Measurements from ENCODE around the gene SMARCA2. TPM values are rescaled to one million over a fixed set of nuclear protein-coding genes. Genes with fewer than 3 reads are reported as not detected.

Gene SMARCA2
- polyA plus RNA-seq, 2 of the 4 experiments (the other 2 are of a cell fraction) = 28.7 to 33.0 TPM

DNA sequence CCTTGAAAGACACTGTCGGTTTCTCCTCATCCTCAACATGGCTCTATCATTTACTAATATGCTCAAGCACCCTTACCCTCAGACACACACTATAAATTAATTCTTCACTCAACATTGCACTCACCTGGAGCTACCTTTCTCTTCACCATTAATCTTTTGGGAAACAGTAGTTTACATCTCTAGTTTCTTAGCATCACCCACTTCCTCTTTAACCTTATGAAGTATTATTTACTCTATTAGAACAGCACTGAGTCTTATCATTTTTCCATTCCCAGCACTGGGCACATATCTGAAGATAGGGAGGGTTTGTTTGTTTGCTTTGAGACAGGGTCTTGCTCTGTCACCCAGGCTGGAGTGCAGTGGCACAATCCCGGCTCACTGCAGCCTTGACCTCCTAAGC is 213.5 kb downstream of the SMARCA2 start (continued):
- no peak for TF ChIP-seq MYC (IDR thresholded peaks at IDR 0.05; ENCODE audit: borderline replicate concordance, low read length)

DNA sequence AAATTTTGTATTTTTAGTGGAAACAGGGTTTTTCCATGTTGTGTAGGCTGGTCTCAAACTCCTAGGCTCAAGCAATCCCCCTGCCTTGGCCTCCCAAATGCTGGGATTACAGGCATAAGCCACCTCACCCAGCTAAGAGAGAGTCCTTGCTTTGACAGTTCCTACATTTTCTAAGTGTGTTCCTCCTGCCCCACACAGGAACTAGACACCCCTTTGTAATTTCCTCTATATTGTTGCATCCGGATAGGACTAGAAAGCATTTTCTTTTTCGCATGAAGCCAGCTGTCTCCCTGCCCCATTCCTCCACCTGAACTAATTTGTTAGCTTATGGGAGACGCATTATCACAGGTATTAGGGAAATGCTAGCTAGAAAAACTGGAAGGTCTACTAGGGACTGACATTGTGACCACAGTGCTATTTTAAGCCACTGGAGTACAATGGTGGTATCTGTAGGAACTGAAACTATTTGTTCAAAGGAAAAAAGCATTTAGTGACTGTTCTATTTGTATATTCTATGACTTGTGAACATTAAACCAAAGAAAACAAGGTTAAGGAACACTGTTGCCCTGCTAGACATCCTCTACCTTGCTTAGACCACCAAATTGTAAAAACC is 214.1 kb downstream of the SMARCA2 start:
- no peak for TF ChIP-seq CBX8 (IDR thresholded peaks at IDR 0.05)
- TF ChIP-seq ZNF302 (CRISPR knock-in tag; IDR thresholded peaks at IDR 0.05) = no peak
- no peak for TF ChIP-seq POLR2AphosphoS2 (conservative IDR thresholded peaks at IDR 0.05; ENCODE audit: low read length)
- TF ChIP-seq MAZ (IDR thresholded peaks at IDR 0.05; ENCODE audit: borderline replicate concordance, low read depth, low read length) = no peak
- TF ChIP-seq SREBF2 (IDR thresholded peaks at IDR 0.05) = no peak
- TF ChIP-seq ZSCAN20 (CRISPR knock-in tag; IDR thresholded peaks at IDR 0.05) = no peak
- TF ChIP-seq JUNB (IDR thresholded peaks at IDR 0.05) = no peak
- TF ChIP-seq KDM1A (IDR thresholded peaks at IDR 0.05; ENCODE audit: low read depth) = no peak
- TF ChIP-seq FOXS1 (CRISPR knock-in tag; IDR thresholded peaks at IDR 0.05) = no peak
- no peak for TF ChIP-seq MYC (IDR thresholded peaks at IDR 0.05; ENCODE audit: borderline replicate concordance, low read length)
- no peak for TF ChIP-seq GATA3 (IDR thresholded peaks at IDR 0.05; ENCODE audit: borderline replicate concordance)
- TF ChIP-seq, protein P1, sequence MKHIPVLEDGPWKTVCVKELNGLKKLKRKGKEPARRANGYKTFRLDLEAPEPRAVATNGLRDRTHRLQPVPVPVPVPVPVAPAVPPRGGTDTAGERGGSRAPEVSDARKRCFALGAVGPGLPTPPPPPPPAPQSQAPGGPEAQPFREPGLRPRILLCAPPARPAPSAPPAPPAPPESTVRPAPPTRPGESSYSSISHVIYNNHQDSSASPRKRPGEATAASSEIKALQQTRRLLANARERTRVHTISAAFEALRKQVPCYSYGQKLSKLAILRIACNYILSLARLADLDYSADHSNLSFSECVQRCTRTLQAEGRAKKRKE (CRISPR knock-in tag; IDR thresholded peaks at IDR 0.05; ENCODE audit: low read depth) = no peak
- no peak for TF ChIP-seq RAD21 (conservative IDR thresholded peaks at IDR 0.05 in 1 of 2, IDR thresholded peaks at IDR 0.05 in 1 of 2)
- H3K4me3 ChIP-seq = no peak overlapping the region
- H3K4me2 ChIP-seq = no peak overlapping the region
- 90% methylated on average over 3 of the region's 3 CpGs for WGBS (ENCODE audit: missing lambda C conversion rate)
- H3K4me1 ChIP-seq = no peaks in the 10 kb centered on the region; the same call in 2 of the 3 replicates
- no peak for DNase-seq (ENCODE audit: low read depth in 1 of 2, low spot score in 1 of 2)
- ATAC-seq = no peak
- POLR2A ChIA-PET = no interaction called here
- no peaks in the 10 kb centered on the region for H3K9me3 ChIP-seq
- CTCF ChIA-PET = interaction anchor here (0.9 to 1.1 kb wide), 2 partner anchors 12 to 17 kb away, joined by 3 read pairs; no protein-coding TSS in a partner anchor
- H3K27ac ChIP-seq = no peak overlapping the region
- no peak for FAIRE-seq

DNA sequence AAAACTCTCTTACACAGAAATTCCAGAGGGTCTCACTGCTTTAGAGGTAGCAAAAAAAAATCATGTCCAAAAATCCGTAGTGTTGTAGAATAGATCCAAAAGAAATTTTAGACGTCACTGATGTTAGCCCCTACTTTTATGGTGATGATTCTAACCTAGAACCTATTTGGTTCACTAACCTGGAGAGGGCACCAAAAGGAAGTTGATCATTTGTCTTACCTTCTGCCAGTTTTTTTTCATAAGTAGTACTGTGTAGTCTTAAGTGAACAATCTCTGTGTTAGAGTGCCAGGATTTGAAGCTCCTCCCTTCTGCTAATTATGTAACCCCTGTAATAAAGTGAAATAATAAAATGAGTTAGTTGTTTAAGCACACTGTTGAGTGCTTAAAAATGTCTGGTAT is 215.2 kb downstream of the SMARCA2 start:
- 51% methylated on average over 2 of the region's 2 CpGs for WGBS (ENCODE audit: missing lambda C conversion rate)
- POLR2A ChIA-PET = no interaction called here
- Histone ChIP-seq H3K4me3 (no peak overlapping the region), H3K4me1 (no peaks in the 10 kb centered on the region; the same call in 2 of the 3 replicates), H3K4me2 (no peak overlapping the region), H3K9me3 (no peaks in the 10 kb centered on the region), H3K27ac (no peak overlapping the region)
- TF ChIP-seq ZSCAN20 (CRISPR knock-in tag; IDR thresholded peaks at IDR 0.05) = no peak
- 0 out of 3 replicates have a peak, but pooled peaks have one; percentile 9 for TF ChIP-seq SMC3 (IDR thresholded peaks at IDR 0.05)
- TF ChIP-seq RAD21 (conservative IDR thresholded peaks at IDR 0.05 in 1 of 2, IDR thresholded peaks at IDR 0.05 in 1 of 2) = peak in 1 of 2 experiments; percentile 14; a peak in 1 of 5 replicates
- CTCF ChIA-PET = interaction anchor here (1.0 to 1.5 kb wide), 5 partner anchors 11 to 498 kb away, joined by 3 to 5 read pairs (median 3); no protein-coding TSS in a partner anchor
- ATAC-seq (no peak), DNase-seq (ENCODE audit: low read depth in 1 of 2, low spot score in 1 of 2) (no peak), FAIRE-seq (no peak)

DNA sequence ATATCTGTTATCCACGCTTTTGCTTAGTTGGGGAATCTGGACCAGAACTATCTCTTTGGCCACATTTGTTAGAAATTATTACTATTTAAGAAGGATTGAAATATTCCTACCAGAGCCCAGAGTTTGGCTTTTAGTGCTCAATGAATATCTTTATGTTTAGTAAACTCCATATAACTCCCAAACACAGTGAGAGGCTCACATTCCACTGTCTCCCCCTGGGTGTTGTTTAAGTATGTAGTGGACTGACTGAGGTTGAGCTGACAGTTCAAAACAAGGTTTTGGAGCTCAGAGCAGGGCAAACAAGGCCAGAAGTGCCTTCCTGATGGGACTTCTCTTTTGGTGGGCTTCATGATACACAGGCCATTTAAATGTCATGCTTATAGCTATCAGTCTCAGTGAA is 216.0 kb downstream of the SMARCA2 start:
- Histone ChIP-seq H3K4me2 (no peak overlapping the region), H3K4me3 (no peak overlapping the region), H3K4me1 (no peaks in the 10 kb centered on the region; the same call in 2 of the 3 replicates), H3K9me3 (no peaks in the 10 kb centered on the region), H3K27ac (no peak overlapping the region)
- TF ChIP-seq JUNB (IDR thresholded peaks at IDR 0.05) (no peak), TP53 (CRISPR knock-in tag; IDR thresholded peaks at IDR 0.05) (no peak), ESRRA (IDR thresholded peaks at IDR 0.05; ENCODE audit: borderline replicate concordance, low read length) (no peak), FOXS1 (CRISPR knock-in tag; IDR thresholded peaks at IDR 0.05) (no peak), POLR2A (IDR thresholded peaks at IDR 0.05; ENCODE audit: low read length) (no peak), SREBF2 (IDR thresholded peaks at IDR 0.05) (no peak), FOSL2 (IDR thresholded peaks at IDR 0.05) (no peak), FOSL2 (CRISPR knock-in tag; IDR thresholded peaks at IDR 0.05) (no peak), RFX5 (IDR thresholded peaks at IDR 0.05) (no peak), HOXB13 (CRISPR knock-in tag; IDR thresholded peaks at IDR 0.05; ENCODE audit: low read depth) (no peak), NR3C1 (IDR thresholded peaks at IDR 0.05) (no peak), NPAS2 (CRISPR knock-in tag; IDR thresholded peaks at IDR 0.05; ENCODE audit: borderline replicate concordance) (no peak), CBX2 (IDR thresholded peaks at IDR 0.05; ENCODE audit: borderline replicate concordance, low read depth) (no peak), HOXA7 (CRISPR knock-in tag; IDR thresholded peaks at IDR 0.05) (no peak), FOSB (CRISPR knock-in tag; IDR thresholded peaks at IDR 0.05) (no peak), HOXB5 (CRISPR knock-in tag; IDR thresholded peaks at IDR 0.05) (no peak), ZSCAN20 (CRISPR knock-in tag; IDR thresholded peaks at IDR 0.05) (no peak)
- TF ChIP-seq, protein P1 (CRISPR knock-in tag; IDR thresholded peaks at IDR 0.05; ENCODE audit: low read depth) = no peak
- TF ChIP-seq, protein P2, sequence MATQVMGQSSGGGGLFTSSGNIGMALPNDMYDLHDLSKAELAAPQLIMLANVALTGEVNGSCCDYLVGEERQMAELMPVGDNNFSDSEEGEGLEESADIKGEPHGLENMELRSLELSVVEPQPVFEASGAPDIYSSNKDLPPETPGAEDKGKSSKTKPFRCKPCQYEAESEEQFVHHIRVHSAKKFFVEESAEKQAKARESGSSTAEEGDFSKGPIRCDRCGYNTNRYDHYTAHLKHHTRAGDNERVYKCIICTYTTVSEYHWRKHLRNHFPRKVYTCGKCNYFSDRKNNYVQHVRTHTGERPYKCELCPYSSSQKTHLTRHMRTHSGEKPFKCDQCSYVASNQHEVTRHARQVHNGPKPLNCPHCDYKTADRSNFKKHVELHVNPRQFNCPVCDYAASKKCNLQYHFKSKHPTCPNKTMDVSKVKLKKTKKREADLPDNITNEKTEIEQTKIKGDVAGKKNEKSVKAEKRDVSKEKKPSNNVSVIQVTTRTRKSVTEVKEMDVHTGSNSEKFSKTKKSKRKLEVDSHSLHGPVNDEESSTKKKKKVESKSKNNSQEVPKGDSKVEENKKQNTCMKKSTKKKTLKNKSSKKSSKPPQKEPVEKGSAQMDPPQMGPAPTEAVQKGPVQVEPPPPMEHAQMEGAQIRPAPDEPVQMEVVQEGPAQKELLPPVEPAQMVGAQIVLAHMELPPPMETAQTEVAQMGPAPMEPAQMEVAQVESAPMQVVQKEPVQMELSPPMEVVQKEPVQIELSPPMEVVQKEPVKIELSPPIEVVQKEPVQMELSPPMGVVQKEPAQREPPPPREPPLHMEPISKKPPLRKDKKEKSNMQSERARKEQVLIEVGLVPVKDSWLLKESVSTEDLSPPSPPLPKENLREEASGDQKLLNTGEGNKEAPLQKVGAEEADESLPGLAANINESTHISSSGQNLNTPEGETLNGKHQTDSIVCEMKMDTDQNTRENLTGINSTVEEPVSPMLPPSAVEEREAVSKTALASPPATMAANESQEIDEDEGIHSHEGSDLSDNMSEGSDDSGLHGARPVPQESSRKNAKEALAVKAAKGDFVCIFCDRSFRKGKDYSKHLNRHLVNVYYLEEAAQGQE (IDR thresholded peaks at IDR 0.05) = no peak
- WGBS (ENCODE audit: missing lambda C conversion rate) = 80% methylated on average over 1 of the region's 1 CpG
- ChIA-PET POLR2A (interaction anchor here (0.9 kb wide), 1 partner anchor 11 kb away, joined by 3 read pairs; no protein-coding TSS in a partner anchor), CTCF (interaction anchor here (1.0 to 1.5 kb wide), 4 partner anchors 10 to 497 kb away, joined by 3 to 5 read pairs (median 3); no protein-coding TSS in a partner anchor)
- ATAC-seq (no peak), FAIRE-seq (no peak), DNase-seq (ENCODE audit: low read depth in 1 of 2, low spot score in 1 of 2) (no peak)

Measured in A549 (cell line).